ENCODE measurements around the gene TMEM117.
"Not testable (repeated sequence)": the region's sequence is repeated elsewhere in the genome, so short reads cannot be mapped to it uniquely, and the experiment has no call there.

TMEM117 gene

DNA sequence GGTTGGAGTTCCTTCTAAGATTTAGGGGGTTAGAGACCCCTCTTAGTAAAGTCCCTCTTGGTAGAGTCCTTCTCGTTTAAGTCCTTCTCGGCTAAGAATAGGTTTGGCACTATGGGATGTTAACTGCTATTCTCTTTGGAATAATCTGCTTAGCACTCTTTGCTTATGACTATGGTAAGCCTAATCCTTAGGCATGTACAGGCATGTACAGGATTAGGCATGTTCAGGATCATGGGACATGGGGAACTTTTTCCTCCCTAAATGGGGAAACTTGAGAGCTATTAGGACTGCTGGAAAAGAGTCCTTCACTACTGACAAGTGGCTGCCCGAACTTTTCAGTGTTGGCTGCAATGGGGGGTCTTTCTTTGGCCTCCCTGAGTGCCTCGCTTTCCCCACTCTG is 193.3 kb downstream of the TMEM117 start:
- DNase-seq: no peak

DNA sequence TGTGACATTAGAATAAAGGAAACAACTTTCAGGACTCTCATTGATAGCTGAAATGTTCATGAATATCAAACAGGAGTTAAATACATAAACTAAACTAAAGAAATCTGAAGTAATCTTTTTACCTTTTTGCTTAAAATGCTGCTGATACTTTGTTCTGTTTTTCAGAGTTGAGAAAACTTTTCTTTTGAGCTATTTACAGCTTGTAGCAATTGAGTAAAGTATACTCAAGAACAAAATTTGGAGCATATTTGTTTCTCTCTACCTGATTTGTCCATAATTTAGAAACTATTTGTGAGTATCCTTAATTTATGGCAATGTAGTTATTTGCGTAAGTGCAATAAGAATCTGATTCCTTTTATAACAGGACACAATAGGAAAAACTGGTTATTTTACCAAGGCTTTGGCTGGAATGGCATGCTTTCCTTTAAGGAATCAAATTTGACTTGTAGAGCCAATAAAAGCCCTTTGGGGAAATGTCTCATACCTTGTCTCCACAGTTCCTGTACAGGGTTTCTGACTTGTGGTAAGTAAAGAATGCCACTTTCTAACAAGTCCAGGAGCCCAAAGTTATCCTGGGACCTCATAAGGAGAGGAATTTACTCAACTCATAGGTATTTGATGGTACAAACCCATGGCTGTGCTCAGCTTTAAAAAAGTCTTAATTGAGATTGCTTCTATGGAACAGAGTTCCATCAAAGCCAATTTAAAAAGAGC is 195.7 kb downstream of the TMEM117 start:
- no peak for DNase-seq

DNA sequence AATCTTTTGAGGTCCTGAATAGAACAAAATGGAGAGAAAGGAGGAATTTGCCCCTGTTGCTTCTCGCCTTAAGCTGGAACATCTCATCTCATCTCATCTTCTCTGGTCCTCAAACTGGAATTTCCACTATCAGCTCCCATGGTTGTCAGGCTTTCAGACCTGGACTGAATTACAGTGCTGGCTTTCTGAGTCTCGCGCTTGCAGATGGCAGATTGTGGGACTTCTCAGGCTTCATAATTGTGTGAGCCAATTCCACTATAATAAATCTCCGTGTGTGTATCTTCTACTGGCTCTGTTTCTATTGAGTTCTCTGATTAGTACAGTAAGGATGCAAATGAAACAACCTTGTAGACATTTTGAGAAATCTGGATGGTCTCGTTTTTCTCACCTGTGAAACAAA is 199.0 kb downstream of the TMEM117 start:
- no peak for DNase-seq

DNA sequence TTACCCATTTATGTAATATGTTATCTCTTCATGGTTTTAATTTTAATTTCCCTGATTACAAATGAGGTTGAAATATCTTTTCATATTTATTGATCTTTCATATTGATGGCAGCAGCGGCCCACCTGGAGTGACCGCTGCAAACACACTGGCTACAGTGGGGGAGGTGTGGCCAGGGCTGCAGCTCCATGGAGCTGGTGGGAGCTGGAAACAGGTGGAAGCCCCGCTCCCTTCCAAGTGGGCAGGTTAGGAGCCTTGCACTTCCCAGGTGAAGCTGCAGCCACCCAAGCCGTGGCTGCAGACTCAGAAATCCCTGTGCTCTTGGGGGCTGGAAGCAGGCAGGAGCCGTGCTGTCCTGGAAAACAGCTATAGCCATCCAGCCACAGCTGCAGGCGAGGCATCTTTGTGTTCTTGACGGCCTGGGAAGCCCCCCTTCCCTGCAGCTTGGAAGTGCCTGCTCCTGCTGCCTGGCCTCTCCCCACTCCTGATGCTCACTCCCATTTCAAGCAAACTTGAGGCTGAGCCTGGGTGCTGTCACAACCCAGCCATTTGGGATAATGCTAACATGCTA is 201.1 kb downstream of the TMEM117 start:
- DNase-seq: no peak

DNA sequence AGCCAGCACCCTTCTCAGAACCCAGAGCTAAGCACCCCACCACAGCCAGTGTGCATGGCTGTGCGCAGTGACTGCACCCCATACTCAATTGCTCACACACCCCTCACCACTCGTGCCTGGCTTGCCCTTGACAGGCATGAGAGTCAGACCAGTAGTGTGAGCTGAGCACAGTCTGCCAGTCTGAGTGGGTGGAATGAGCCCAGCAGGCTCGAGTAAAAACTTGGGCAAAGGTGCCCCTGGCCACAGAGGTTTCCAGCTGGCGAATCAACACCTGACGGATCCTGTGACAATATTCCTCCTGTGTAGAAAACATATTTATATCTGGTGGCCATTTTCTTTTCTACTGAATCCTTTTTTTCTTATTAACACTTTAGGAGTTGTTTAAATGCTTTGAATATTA is 202.5 kb downstream of the TMEM117 start:
- DNase-seq: no peak

DNA sequence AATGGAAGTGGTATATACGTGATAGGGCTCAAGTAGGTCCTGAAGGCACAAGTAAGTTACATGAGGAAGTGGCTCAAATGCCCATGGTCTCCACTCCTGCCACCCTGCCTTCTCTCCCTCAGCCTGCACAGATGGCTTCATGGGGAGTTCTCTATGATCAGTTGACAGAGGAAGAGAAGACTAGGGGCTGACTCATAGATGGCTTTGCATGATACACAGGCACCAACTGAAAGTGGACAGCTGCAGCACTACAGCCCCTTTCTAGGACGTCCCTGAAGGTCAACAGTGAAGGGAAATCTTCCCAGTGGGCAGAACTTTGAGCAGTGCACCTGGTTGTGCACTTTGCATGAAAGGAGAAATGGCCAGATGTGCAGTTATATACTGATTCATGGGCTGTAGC is 208.6 kb downstream of the TMEM117 start:
- not testable (repeated sequence) for DNase-seq

DNA sequence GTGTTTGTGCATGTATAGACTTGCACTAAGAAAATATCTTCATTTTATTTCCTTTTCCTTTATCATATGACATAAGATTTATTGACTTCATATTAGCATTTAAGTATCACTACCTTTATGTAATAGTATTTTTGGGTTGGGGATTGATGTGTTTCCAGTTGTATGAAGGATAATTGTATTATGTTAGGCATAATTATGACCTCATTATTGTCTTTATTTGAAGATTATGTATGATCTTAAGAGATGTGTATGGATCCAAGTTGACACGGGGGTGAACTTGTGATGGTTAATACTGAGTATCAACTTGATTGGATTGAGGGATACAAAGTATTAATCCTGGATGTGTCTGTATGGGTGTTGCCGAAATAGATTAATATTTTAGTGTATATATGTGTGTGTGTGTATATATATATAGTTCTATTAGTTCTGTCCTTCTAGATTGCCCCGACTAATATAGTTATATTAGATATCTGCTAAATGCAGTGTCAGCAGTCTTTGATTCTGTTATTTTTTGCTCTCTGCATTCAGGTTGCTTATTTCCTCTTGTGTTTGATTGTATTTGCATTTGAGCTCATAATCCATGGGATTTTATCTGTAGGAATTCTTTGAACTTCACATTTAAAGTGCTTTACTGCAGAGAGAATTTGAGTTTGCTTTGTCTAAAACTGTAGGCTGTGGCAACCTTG is 211.0 kb downstream of the TMEM117 start:
- DNase-seq: no peak

DNA sequence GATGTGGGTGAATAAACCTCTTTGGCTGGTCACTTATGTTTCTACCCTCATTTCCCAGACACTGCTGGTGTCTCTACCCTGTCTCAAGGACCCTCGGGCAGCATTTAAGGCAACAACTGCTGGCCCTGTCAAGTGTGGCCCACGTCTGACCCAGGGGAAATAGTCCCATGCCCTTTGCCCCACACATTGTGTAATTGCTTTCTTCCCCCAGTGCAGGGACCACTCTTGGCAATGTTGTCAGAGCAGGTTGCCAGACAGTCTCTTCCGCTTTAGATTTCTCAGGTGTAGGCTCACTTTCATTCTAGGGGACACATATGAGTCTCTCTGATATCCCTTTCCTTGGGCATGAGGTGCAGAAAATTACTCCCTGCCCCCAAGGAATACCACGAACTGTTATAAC is 216.7 kb downstream of the TMEM117 start:
- no peak for DNase-seq

DNA sequence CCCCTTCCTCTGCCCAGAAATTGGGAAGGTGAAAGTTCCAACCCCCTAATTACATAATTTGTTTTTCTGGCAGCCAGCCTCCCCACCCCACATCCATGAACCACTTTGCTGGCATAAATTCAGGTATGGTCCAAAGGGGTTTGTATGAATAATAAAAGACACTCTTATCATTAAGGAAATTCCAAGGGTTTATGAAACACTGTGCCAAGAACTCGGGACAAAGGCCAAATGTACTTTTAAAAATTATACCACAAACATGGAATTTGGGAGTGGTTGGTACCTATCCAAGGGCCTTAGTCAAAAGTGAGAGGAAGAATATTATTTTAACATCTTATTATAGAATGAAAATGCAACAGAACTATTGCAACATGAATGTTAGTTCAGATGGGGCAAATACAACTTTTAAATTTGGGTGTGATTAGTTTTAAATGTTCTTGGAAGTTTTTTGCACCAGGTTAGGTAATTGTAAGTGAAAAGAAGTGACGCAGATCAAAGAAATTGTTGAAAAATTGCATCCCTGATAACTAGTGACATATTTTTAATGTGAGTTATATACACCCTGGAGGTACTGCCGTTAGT is 217.8 kb downstream of the TMEM117 start:
- DNase-seq: no peak

DNA sequence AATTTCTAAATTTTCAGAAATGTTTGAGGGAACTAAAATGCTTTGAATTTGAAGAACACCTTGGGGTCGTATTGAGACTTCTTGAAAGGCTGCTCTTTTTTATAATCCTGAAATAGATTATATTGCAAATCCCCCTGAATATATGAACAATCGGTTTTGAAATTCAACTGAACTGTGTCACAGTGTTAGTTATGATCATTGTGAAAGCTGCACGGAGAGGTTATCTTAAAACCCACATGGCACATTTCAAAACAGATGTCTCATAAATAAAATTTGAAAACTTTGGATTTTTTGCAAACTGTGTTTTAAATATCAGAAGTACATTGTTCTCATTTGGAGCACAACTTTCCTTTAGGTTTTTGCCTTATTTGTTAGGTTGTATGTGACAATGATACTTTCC is 218.4 kb downstream of the TMEM117 start:
- no peak for DNase-seq

DNA sequence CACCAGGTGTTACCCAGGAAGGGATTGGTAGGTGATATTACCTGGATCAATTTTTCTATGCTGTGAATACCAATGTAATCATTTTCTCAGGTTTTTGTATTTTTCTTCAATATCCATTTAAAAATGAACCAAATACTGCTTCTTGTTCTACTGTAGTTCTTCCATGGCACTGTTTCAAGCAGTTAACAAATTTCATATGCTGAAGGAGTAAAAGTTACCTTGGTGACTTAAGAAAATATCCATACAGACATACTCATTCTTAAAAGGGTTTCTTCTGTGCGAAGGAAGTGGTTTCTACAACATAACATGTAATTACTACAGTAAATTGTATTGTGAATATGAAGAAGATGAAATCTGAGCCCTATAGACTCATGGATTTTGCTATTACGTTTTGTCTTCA is 222.5 kb downstream of the TMEM117 start:
- DNase-seq: no peak

DNA sequence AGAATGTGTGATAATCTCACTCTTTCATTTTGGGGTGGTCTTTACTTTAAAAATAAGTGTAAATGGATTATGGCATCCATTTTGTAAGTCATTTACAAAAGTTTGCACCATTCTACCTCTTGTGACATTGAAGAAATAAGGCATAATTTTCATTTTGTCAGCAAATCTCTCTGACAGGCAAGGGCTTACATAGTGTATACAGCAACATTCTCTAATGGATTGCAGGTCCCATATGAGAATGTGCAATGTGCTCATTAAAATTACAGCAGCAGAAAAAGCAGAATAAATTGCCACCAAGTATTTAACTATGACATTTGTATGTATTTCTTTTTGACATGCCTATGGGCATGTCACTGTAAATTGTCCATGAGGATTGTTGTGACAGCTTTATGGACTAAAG is 223.6 kb downstream of the TMEM117 start:
- DNase-seq: no peak

DNA sequence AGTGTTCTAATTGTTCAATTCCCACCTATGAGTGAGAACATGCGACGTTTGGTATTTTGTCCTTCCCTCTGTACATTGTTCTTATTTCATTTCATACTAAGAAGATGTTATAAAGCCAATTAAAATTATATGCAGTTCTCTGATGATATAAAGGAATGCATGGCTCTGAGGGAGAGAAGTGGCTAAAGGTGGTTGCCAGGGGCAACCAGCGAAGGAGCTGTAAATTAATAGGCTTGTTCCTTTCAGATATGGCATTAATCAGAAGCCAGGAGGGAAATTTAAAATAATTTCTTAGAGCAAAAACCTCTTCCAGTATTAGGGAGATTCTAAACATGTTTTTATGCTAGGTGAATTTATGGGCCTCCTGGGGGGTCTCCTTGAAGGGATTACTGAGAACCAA is 227.8 kb downstream of the TMEM117 start:
- DNase-seq: no peak

DNA sequence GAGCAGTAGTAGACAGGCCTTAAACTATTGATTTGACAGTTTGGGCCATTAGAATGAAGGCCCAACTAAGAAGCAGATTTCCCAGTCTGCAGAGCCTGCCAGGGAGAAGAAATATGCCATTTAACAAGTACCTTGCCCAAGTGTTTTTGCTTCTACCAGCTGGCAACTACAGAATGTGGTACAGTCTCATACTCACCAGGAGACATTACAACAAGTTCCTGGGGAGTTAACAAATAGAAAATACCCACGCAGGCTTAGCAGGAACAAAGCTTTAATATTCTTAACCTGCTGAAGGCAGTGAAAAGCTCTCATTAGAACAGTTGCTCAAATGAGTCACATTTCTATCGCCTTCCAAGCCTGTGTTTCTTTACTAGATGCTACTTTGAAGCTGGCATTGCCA is 241.0 kb downstream of the TMEM117 start:
- no peak for DNase-seq

DNA sequence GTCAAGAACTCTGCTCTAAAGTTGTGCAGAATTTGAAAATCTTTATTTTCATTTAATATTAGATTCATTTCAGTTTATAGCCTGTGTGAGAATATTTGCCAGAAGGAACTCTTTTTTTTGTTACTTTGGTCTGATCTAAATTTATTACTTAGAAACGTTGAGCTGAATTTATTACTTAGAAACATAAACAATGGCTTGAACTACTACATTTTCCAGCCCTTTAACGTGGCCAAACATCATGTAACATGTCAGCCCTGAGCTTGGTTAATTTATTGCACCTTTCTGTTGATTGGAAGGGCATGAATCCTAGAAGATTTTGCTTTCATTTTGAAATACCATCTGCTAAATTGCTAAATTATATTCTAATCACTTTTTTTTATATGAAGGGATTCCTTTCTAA is 241.4 kb downstream of the TMEM117 start:
- DNase-seq: no peak

DNA sequence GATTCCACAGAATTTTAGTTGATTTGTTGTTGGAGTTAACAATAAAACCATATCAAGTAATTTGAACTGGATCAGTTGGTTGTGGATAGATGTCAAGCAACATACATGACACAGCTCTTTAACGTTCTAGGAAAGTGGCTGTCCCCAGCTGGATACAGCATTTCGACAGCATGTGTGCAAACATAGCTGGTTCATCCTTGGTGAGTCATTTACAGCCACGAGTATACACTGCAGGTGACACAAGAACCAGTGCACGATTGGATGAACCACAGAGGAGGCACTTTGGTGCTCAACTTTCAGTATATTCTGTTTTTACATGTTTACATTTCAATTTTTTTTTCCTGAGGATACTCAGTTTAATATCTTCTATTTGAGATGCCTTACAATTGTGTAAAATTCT is 242.4 kb downstream of the TMEM117 start:
- no peak for DNase-seq

DNA sequence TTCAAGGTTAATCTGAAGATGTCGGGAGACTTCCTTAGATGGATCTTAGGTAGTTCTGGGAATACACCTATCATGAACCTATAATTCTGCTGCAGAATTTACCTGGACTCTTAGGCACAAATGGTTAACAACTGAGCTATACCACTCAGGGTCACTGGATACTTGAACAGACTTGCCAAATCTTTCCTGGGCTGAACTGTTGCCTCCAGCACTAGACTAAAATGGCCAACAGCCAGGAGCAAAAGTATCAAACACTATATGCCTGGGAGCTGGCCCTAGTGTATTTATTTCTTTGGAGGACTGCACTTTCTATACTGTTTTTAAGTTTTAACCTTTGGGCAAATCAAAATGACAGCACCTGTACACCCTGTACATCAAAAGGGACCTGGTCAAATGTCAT is 252.8 kb downstream of the TMEM117 start:
- no peak for DNase-seq

DNA sequence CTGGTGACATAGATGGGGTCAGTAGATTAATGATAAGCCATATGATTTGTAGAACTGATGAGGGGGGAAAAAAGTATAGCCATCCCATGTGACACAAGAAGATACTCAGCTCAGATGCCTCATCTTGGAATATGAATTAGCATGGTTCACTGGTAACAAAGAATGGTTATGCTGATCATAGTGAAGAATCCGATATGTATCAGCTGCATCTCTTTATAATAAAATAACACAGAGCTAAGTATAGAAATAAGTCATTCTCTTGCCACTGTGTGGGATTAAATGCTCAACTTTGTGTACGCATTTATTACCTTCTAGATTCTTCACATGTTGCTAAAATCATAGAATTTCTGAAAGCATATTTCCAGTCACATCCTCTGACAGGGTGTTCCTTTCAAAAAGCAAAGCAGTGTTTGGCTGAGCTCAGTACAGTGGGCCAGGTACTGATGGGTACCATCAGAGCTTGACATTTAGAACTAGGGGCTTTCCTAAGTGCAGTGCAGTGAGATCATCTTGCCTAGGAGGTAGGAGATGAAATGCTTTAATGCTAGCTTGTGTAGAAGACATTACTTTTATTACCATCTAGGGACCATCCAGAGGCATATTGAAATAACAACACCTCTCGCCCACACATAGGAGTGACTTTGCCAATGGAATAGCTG is 256.2 kb downstream of the TMEM117 start:
- DNase-seq: no peak

DNA sequence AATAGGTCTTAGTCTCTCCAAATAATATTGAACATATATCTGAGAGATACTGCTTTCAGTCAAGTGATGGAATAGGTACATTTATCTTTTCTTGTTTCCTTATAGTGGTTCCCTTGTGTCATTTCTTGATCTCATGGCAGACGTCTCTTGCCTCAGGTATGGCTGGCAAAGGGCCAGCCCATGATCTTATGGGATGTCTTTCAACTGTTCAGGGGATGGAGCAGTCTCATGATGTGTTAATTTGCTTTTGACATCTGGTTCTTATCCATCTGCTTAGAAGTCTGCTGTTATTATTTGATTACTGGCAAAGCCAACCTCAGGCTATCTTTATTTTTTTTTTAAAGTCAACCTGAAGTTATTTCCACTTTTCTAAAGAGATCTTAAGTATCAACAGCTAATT is 262.9 kb downstream of the TMEM117 start:
- DNase-seq: no peak

DNA sequence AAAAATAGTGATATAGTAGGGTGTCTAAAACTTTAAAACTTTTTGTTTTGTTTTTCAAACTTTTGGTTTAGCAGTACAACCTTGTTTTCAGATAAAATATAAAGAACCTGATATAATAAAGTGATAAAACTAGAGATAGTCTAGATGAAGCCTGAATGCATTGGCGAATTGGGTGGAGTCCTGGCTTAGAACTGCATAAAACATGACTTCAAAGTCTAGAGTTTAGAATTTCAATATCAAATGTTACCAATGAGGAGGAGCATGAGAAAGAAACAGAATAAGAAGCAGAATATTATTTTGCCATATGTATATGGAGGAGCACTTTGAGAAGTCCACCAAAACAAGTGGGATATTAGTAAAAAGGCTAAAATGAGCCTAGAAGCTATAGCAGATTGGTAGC is 263.6 kb downstream of the TMEM117 start:
- DNase-seq: no peak

DNA sequence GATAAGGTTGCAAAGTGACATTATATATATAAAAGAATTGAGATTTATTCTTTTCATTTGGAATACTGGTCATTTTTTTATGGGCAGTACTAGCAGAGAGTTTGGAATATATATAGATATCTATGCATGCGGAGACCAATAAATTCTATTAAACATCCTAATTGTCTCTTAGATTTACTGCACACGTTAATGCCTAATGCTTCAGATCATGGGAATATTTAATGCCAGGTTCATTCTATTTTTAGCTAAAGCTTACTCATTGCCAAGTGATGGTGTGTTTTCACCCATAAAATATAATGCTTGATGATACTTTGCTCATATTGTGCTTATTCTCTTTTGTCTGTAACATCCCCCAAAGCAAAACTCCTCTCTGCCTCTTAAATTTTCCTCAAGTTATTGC is 264.4 kb downstream of the TMEM117 start:
- DNase-seq: no peak

DNA sequence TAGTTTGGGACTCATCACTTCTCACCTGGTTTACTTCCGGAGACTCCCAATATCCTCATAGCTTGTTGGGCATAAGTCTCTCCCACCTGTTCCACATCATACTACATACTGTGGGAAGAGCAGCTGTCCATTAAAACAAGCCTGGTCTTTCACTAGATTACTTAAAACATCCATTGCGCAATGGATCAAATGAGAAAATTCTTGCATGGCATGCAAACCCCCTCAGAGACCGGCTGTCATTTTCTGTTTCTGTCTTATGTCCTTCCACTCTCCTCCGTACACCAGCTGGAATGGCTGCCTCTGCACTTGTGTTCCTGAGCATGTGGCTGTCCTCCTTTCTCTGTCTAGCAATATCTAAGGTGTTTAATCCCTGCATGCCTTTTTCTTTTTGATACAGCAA is 265.6 kb downstream of the TMEM117 start:
- DNase-seq: no peak

DNA sequence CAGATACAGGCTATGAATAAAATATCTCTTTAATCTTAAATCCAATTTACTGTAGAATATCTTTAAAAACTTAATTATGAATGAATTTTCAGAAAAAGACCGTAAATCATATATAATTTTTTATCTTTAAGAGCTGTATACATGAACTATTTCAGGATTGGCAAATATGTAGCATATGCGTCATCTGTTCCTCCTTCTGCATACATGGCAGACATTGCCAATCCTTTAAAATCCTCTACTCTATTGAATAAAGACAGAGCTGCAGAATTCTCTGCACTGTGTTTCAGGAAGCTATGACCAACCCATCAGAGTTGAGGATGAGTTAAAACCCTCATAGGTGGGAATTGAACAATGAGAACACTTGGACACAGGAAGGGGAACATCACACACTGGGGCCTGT is 279.0 kb downstream of the TMEM117 start:
- no peak for DNase-seq

DNA sequence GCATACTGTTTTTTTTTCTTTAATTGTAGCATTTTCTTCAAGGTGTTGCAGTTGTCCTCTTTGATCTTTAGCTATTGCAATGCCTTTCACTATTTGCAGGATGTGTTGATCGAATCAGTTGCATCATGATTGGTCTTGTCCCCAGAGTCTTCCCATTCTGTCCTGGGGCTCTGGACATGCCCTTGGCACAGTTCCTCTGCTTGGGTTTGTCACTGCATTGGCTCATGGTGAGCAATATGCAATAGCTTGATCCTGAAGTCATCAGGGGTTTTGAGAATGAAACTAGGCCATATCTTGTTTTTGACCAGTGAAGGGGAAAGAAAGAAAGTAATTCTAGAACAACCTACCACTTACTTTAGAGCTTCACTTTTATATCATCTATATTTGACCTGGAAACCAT is 281.5 kb downstream of the TMEM117 start:
- no peak for DNase-seq

Measured in SW 1271 (cell line).